ENCODE data around the gene CHRNA10.

CHRNA10 gene

DNA sequence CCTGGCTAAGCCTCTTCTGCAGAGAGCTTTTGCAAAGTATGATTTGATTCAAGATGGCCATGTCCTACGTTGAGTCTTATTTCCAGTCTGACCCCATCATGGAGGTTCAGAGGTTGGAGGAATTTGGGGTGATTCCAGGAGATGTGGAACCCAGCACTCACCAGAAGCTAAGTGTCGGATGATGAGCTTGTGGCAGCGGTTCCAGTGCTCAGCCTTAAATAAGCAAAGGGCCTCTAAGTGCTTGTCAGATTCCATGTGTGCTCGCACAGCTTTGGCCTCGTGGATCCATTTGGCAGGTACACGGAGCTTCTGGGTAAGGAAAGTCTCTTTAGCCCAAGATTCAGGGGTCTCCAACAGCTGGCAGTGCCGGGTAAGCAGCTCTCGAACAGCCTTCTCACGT lies 11.9 kb upstream of the CHRNA10 start:
- TF ChIP-seq, protein P1, sequence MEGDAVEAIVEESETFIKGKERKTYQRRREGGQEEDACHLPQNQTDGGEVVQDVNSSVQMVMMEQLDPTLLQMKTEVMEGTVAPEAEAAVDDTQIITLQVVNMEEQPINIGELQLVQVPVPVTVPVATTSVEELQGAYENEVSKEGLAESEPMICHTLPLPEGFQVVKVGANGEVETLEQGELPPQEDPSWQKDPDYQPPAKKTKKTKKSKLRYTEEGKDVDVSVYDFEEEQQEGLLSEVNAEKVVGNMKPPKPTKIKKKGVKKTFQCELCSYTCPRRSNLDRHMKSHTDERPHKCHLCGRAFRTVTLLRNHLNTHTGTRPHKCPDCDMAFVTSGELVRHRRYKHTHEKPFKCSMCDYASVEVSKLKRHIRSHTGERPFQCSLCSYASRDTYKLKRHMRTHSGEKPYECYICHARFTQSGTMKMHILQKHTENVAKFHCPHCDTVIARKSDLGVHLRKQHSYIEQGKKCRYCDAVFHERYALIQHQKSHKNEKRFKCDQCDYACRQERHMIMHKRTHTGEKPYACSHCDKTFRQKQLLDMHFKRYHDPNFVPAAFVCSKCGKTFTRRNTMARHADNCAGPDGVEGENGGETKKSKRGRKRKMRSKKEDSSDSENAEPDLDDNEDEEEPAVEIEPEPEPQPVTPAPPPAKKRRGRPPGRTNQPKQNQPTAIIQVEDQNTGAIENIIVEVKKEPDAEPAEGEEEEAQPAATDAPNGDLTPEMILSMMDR (IDR thresholded peaks at IDR 0.05; ENCODE audit: insufficient read depth, low read length): no peak
- no peak for TF ChIP-seq GABPA (IDR thresholded peaks at IDR 0.05; ENCODE audit: low read depth)
- no peak for TF ChIP-seq POLR2AphosphoS5 (IDR thresholded peaks at IDR 0.05; ENCODE audit: low read depth)
- TF ChIP-seq SPI1 (IDR thresholded peaks at IDR 0.05; ENCODE audit: borderline replicate concordance, low read depth): no peak
- H3K4me3 ChIP-seq (replicated peaks; ENCODE audit: insufficient read depth, low read length): no peak overlapping the region
- no peak overlapping the region for H3K27ac ChIP-seq (replicated peaks)
- DNase-seq (ENCODE audit: low read depth in 1 of 2, low spot score in 1 of 2): no peak
- H3K27me3 ChIP-seq (ENCODE audit: insufficient read depth, poor library complexity, severe bottlenecking): no peaks in the 10 kb centered on the region

DNA sequence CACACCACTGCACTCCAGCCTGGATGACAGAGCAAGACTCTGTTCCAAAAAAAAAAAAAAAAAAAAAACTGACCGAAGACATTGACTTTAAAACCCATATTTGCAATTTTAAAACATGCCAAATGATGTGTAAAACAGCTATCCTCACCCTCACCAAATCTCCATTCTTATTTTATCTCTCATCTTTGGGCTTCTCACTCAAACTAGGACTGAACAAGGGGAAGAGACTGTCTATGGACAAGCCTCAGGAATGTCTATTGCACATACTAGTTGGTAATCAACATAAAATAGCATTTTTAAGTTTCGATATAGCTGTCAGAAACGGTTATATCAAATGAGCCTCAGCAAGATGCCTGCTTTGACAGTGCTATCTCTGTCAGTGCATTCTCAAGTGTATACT lies 7.9 kb upstream of the CHRNA10 start:
- DNase-seq (ENCODE audit: low read depth in 1 of 2, low spot score in 1 of 2): no peak
- TF ChIP-seq, protein P1 (IDR thresholded peaks at IDR 0.05; ENCODE audit: insufficient read depth, low read length): no peak
- no peak for TF ChIP-seq GABPA (IDR thresholded peaks at IDR 0.05; ENCODE audit: low read depth)
- no peak for TF ChIP-seq SPI1 (IDR thresholded peaks at IDR 0.05; ENCODE audit: borderline replicate concordance, low read depth)
- no peak for TF ChIP-seq POLR2AphosphoS5 (IDR thresholded peaks at IDR 0.05; ENCODE audit: low read depth)
- TF ChIP-seq, protein P2, sequence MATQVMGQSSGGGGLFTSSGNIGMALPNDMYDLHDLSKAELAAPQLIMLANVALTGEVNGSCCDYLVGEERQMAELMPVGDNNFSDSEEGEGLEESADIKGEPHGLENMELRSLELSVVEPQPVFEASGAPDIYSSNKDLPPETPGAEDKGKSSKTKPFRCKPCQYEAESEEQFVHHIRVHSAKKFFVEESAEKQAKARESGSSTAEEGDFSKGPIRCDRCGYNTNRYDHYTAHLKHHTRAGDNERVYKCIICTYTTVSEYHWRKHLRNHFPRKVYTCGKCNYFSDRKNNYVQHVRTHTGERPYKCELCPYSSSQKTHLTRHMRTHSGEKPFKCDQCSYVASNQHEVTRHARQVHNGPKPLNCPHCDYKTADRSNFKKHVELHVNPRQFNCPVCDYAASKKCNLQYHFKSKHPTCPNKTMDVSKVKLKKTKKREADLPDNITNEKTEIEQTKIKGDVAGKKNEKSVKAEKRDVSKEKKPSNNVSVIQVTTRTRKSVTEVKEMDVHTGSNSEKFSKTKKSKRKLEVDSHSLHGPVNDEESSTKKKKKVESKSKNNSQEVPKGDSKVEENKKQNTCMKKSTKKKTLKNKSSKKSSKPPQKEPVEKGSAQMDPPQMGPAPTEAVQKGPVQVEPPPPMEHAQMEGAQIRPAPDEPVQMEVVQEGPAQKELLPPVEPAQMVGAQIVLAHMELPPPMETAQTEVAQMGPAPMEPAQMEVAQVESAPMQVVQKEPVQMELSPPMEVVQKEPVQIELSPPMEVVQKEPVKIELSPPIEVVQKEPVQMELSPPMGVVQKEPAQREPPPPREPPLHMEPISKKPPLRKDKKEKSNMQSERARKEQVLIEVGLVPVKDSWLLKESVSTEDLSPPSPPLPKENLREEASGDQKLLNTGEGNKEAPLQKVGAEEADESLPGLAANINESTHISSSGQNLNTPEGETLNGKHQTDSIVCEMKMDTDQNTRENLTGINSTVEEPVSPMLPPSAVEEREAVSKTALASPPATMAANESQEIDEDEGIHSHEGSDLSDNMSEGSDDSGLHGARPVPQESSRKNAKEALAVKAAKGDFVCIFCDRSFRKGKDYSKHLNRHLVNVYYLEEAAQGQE (IDR thresholded peaks at IDR 0.05; ENCODE audit: insufficient replicate concordance, low read depth): no peak
- H3K4me3 ChIP-seq (replicated peaks; ENCODE audit: insufficient read depth, low read length): no peak overlapping the region
- H3K27me3 ChIP-seq (ENCODE audit: insufficient read depth, poor library complexity, severe bottlenecking): no peaks in the 10 kb centered on the region
- H3K27ac ChIP-seq (replicated peaks): no peak overlapping the region

GRCh38 chr11:3675971-3676370 lies 4.8 kb upstream of the CHRNA10 start:
- TF ChIP-seq, protein P1 (IDR thresholded peaks at IDR 0.05; ENCODE audit: insufficient read depth, low read length): no peak
- no peak for TF ChIP-seq POLR2AphosphoS5 (IDR thresholded peaks at IDR 0.05; ENCODE audit: low read depth)
- no peak for TF ChIP-seq SPI1 (IDR thresholded peaks at IDR 0.05; ENCODE audit: borderline replicate concordance, low read depth)
- no peak for TF ChIP-seq GABPA (IDR thresholded peaks at IDR 0.05; ENCODE audit: low read depth)
- TF ChIP-seq, protein P2 (IDR thresholded peaks at IDR 0.05; ENCODE audit: insufficient replicate concordance, low read depth): no peak
- H3K4me3 ChIP-seq (replicated peaks; ENCODE audit: insufficient read depth, low read length): no peak overlapping the region
- no peaks in the 10 kb centered on the region for H3K27me3 ChIP-seq (ENCODE audit: insufficient read depth, poor library complexity, severe bottlenecking)
- no peak for DNase-seq (ENCODE audit: low read depth in 1 of 2, low spot score in 1 of 2)
- no peak overlapping the region for H3K27ac ChIP-seq (replicated peaks)

GRCh38 chr11:3674189-3674588 lies 3.0 kb upstream of the CHRNA10 start:
- H3K4me3 ChIP-seq (replicated peaks; ENCODE audit: insufficient read depth, low read length): no peak overlapping the region
- no peak for DNase-seq (ENCODE audit: low read depth in 1 of 2, low spot score in 1 of 2)
- H3K27ac ChIP-seq (replicated peaks): no peak overlapping the region
- H3K27me3 ChIP-seq (ENCODE audit: insufficient read depth, poor library complexity, severe bottlenecking): no peaks in the 10 kb centered on the region
- TF ChIP-seq, protein P2 (IDR thresholded peaks at IDR 0.05; ENCODE audit: insufficient replicate concordance, low read depth): no peak
- no peak for TF ChIP-seq POLR2AphosphoS5 (IDR thresholded peaks at IDR 0.05; ENCODE audit: low read depth)
- TF ChIP-seq SPI1 (IDR thresholded peaks at IDR 0.05; ENCODE audit: borderline replicate concordance, low read depth): no peak
- TF ChIP-seq, protein P1 (IDR thresholded peaks at IDR 0.05; ENCODE audit: insufficient read depth, low read length): no peak
- TF ChIP-seq GABPA (IDR thresholded peaks at IDR 0.05; ENCODE audit: low read depth): no peak
